Type B pancreatic cell (in vitro differentiated cells): ENCODE measurements around the gene RIBC1. TPM values are rescaled to one million over a fixed set of nuclear protein-coding genes. Genes with fewer than 3 reads are reported as not detected.

Experiments used
- DNase-seq: peaks from one replicate; pipeline ENCODE4 v3.0.0; 2021; ENCODE audit warnings: mixed read lengths; ENCODE audit not compliant: unreplicated experiment; ENCODE audit errors: extremely low spot score
- H3K27ac Mint-ChIP-seq: 2 replicates; pipeline ENCODE4 v1.8.0; 2021; ENCODE audit warnings: mild to moderate bottlenecking, mixed read lengths
- H3K27me3 Mint-ChIP-seq: 2 replicates; pipeline ENCODE4 v1.8.0; 2021; ENCODE audit warnings: mixed read lengths
- H3K36me3 Mint-ChIP-seq: 2 replicates; pipeline ENCODE4 v1.8.0; 2021; ENCODE audit warnings: mixed read lengths
- H3K4me1 Mint-ChIP-seq: one replicate; pipeline ENCODE4 v1.8.0; 2021; ENCODE audit warnings: mixed read lengths; ENCODE audit not compliant: unreplicated experiment
- H3K4me3 Mint-ChIP-seq: 2 replicates; pipeline ENCODE4 v1.8.0; 2021; ENCODE audit warnings: mild to moderate bottlenecking, mixed read lengths
- H3K9me3 Mint-ChIP-seq: 2 replicates; pipeline ENCODE4 v1.8.0; 2021; ENCODE audit warnings: mixed read lengths
- CTCF ChIP-seq: fragments of 200-600 bp; sonication (generic); conservative IDR thresholded peaks from 2 replicates; pipeline ENCODE4 v1.5.0; 2021; ENCODE audit warnings: antibody characterized with exemption, mild to moderate bottlenecking
- total RNA-seq: library from RNA; stranded (reverse); gene quantifications from 2 replicates; pipeline ENCODE4 v1.2.1, GENCODE V29; 2021; ENCODE audit warnings: low replicate concordance

The RIBC1 gene
- total RNA-seq, 1 donor from 2014 or later: 2.7 TPM

- DNase-seq: peak; percentile 84
- Mint-ChIP-seq H3K4me1 (no peaks in the 10 kb centered on the region), H3K4me3 (peak overlapping the region; percentile 82), H3K9me3 (no peaks in the 10 kb centered on the region), H3K27ac (no peak overlapping the region), H3K36me3 (no peaks in the 10 kb centered on the region), H3K27me3 (peaks cover 15% of the 10 kb centered on the region)
- TF ChIP-seq CTCF: no peak
Measured at GRCh38 chrX:53441531-53442321, 19.1 kb downstream of the RIBC1 start.

GRCh38 chrX:53442322-53442631, 19.6 kb downstream of the RIBC1 start:
- no peaks in the 10 kb centered on the region for H3K36me3 Mint-ChIP-seq
- no peak for TF ChIP-seq CTCF
- H3K9me3 Mint-ChIP-seq: no peaks in the 10 kb centered on the region
- H3K27ac Mint-ChIP-seq: no peak overlapping the region
- DNase-seq: no peak
- H3K4me3 Mint-ChIP-seq: no peak overlapping the region
- H3K27me3 Mint-ChIP-seq: peaks cover 15% of the 10 kb centered on the region
- no peaks in the 10 kb centered on the region for H3K4me1 Mint-ChIP-seq

- Mint-ChIP-seq H3K4me1 (no peaks in the 10 kb centered on the region), H3K27ac (no peak overlapping the region), H3K36me3 (no peaks in the 10 kb centered on the region), H3K9me3 (peaks cover 8% of the 10 kb centered on the region), H3K4me3 (no peak overlapping the region), H3K27me3 (no peaks in the 10 kb centered on the region)
- no peak for DNase-seq
- peak; percentile 69 for TF ChIP-seq CTCF
Measured at GRCh38 chrX:53445977-53446376, 23.3 kb downstream of the RIBC1 start.

DNA sequence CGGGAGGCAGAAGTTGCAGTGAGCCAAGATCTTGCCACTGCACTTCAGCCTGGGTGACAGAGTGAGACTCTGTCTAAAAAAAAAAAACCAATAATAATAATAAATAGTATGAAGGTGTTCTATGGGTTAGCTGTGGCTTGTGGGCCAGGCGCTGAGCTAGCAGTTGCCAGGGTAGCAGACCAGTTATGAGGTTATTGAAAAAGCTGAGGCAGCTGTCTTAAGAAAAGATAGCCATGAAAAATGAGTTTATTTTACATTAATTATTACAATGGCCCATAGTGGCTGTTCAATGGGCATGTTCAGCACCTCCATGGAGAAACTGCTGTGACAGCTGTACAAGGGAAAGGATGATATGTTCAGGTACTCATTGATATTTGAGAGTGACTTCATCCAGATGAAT, 24.8 kb downstream of the RIBC1 start:
- Mint-ChIP-seq H3K27ac (no peak overlapping the region), H3K36me3 (no peaks in the 10 kb centered on the region), H3K9me3 (peaks cover 8% of the 10 kb centered on the region), H3K27me3 (no peaks in the 10 kb centered on the region), H3K4me3 (no peak overlapping the region), H3K4me1 (no peaks in the 10 kb centered on the region)
- DNase-seq: no peak
- TF ChIP-seq CTCF: no peak

DNA sequence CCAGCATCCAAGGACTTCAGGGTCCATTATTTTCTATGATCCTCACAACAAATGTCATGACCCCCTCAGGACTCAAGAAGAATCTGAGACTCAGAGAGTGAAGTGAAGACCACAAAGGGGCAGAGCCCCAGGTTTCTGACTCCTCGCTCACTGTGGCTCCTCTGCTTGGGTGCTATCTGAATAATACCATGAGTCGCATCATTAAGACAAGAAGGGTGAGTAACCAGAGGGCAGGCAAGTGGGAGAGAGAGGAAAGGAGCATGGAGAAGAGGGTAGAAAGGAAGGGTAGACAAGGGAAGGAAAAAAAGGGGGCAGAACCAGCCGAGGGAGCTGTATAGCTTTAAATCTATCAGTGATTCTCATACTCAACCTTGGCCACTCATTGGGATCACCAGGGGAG, 27.0 kb downstream of the RIBC1 start:
- H3K36me3 Mint-ChIP-seq: no peaks in the 10 kb centered on the region
- no peaks in the 10 kb centered on the region for H3K27me3 Mint-ChIP-seq
- H3K4me1 Mint-ChIP-seq: no peaks in the 10 kb centered on the region
- DNase-seq: no peak
- no peak overlapping the region for H3K27ac Mint-ChIP-seq
- no peak overlapping the region for H3K4me3 Mint-ChIP-seq
- TF ChIP-seq CTCF: no peak
- H3K9me3 Mint-ChIP-seq: peaks cover 8% of the 10 kb centered on the region

DNA sequence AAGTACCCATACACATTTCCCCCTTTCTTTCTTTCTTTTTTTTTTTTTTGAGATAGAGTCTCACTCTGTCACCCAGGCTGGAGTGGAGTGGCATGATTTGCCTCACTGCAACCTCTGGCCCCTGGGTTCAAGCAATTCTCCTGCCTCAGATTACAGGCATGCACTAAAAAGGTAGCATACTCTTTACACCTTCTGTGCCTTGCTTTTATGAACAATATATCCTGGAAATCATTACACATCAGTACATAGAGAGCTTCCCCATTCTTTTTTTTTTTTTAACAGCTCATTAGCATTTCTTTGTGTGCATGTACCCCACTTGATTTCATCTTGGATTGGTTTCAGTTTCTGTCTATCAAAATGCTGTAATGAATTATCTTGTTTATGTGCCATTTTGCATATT, 30.1 kb downstream of the RIBC1 start:
- no peaks in the 10 kb centered on the region for H3K4me1 Mint-ChIP-seq
- H3K36me3 Mint-ChIP-seq: no peaks in the 10 kb centered on the region
- DNase-seq: no peak
- no peak for TF ChIP-seq CTCF
- H3K9me3 Mint-ChIP-seq: peaks cover 8% of the 10 kb centered on the region
- H3K27ac Mint-ChIP-seq: no peak overlapping the region
- no peak overlapping the region for H3K4me3 Mint-ChIP-seq
- peaks cover 5% of the 10 kb centered on the region for H3K27me3 Mint-ChIP-seq
